Spleen (tissue), 11 donors: Measurements from ENCODE around the gene RIMS1. TPM values are rescaled to one million over a fixed set of nuclear protein-coding genes. Genes with fewer than 3 reads are reported as not detected.

ENCODE experiments used
- DNase-seq: peaks from one replicate; pipeline ENCODE4 v3.0.0-alpha.2; 2020
- H3K27ac ChIP-seq, 8 donors: fragments of 200-600 bp; sonication (generic) in 7 of 8; 1 replicate in 4 of 8; 2 replicates in 4 of 8; pipeline versions ENCODE4 v1.5.0 to v1.8.0; 2016 to 2021; ENCODE audit warnings: inconsistent platforms in 4 of 8, mild to moderate bottlenecking in 4 of 8, moderate library complexity in 1 of 8
- H3K27me3 ChIP-seq, 7 donors: fragments of 200-600 bp; sonication (generic) in 6 of 7; replicated peaks in 1 of 7; 1 replicate in 4 of 7; 2 replicates in 3 of 7; pipeline versions ENCODE4 v1.5.0 to v1.8.0; 2016 to 2021; ENCODE audit warnings: inconsistent platforms in 3 of 7, mild to moderate bottlenecking in 1 of 7
- H3K36me3 ChIP-seq, 6 donors: fragments of 200-600 bp; sonication (generic) in 5 of 6; 1 replicate in 4 of 6; 2 replicates in 2 of 6; pipeline versions ENCODE4 v1.5.0 to v1.8.0; 2016 to 2021; ENCODE audit warnings: inconsistent platforms in 2 of 6
- H3K4me1 ChIP-seq, 6 donors: fragments of 200-600 bp; sonication (generic) in 5 of 6; 1 replicate in 3 of 6; 2 replicates in 3 of 6; pipeline versions ENCODE4 v1.5.0 to v1.8.0; 2016 to 2021; ENCODE audit warnings: inconsistent platforms in 3 of 6
- H3K4me3 ChIP-seq, 8 donors: fragments of 200-600 bp; sonication (generic) in 7 of 8; 1 replicate in 4 of 8; 2 replicates in 4 of 8; pipeline versions ENCODE4 v1.5.0 to v1.8.0; 2016 to 2021; ENCODE audit warnings: inconsistent platforms in 4 of 8, mild to moderate bottlenecking in 4 of 8, moderate library complexity in 2 of 8
- H3K9me3 ChIP-seq, 8 donors: fragments of 200-600 bp; sonication (generic) in 7 of 8; 1 replicate in 4 of 8; 2 replicates in 4 of 8; pipeline versions ENCODE4 v1.5.0 to v1.8.0; 2016 to 2021; ENCODE audit warnings: inconsistent platforms in 4 of 8
- POLR2A ChIP-seq, 3 donors: fragments of 450-650 bp; IDR thresholded peaks; one replicate each; pipeline ENCODE4 v1.5.1; 2017; ENCODE audit warnings: antibody characterized with exemption in 3 of 3, mild to moderate bottlenecking in 1 of 3
- POLR2AphosphoS5 ChIP-seq, 3 donors: sonication (generic); formaldehyde crosslinking; IDR thresholded peaks; one replicate each; pipeline ENCODE4 v1.5.1; 2017; ENCODE audit warnings: antibody characterized with exemption in 3 of 3
- WGBS, 5 donors: extraction: QIAGEN DNeasy Blood & Tissue Kit in 3 of 5; methylation state at CpG; one replicate each; pipeline versions ENCODE4 v1.1.5 to v1.1.7; 2013 to 2018; 5-methylcytosine and 5-hydroxymethylcytosine counted together
- intact Hi-C: fragments of 100-400 bp; cut with DNase I; formaldehyde crosslinking; loops from one replicate; pipeline ENCODE4 v1.15.0; 2023; ENCODE audit warnings: low total_unique reads
- polyA plus RNA-seq, 3 donors: library from polyadenylated mRNA; stranded (reverse); fragments of 200-250 nt; gene quantifications; one replicate each; pipeline ENCODE4 v1.2.1, GENCODE V29; 2013
- total RNA-seq, 7 donors: library from RNA; depleted of rRNA in 3 of 7; stranded (reverse); fragments of >200 nt in 3 of 7; fragmentation: NEBNext Ultra II Directional in 4 of 7; extraction: Animal tissue kit (Norgen Biotek cat#: 25700) in 4 of 7; gene quantifications; one replicate each; pipeline versions ENCODE4 v1.1.0 to v1.2.1, GENCODE V29; 2016 to 2021
- TF ChIP-seq, protein P1 (sequence below), 11 experiments: fragments of 200-600 bp in 7 of 11; fragments of 450-650 bp in 4 of 11; sonication (generic) in 4 of 11; IDR thresholded peaks in 8 of 11; conservative IDR thresholded peaks in 3 of 11; 1 replicate in 7 of 11; 2 replicates in 4 of 11; pipeline versions ENCODE4 v1.4.0 to v1.8.0; 2016 to 2021; ENCODE audit warnings: antibody characterized with exemption in 11 of 11, inconsistent platforms in 4 of 11, mild to moderate bottlenecking in 1 of 11
- donor health status: healthy with polysubstance abuse.
- donor health status: DM: no; HTN: no; CAD: no; lungs with moderate emphysema.
- donor health status: DM: no; HTN: no; CAD: no.
- donor health status: Bipolar disorder and iron deficiency.
- donor health status: healthy.
- donor health status: DM: no; HTN: no; CAD: no.
- donor health status: DM: yes; HTN: yes; CAD: no.

Gene RIMS1
- total and polyA plus RNA-seq, 10 donors, result not detected

GRCh38 chr6:72238021-72238420 is 351.7 kb downstream of the RIMS1 start:
- Histone ChIP-seq H3K27ac (no peak overlapping the region), H3K4me1 (no peaks in the 10 kb centered on the region), H3K27me3 (no peaks in the 10 kb centered on the region), H3K36me3 (no peaks in the 10 kb centered on the region), H3K9me3 (no peaks in the 10 kb centered on the region), H3K4me3 (no peak overlapping the region)
- WGBS, 5 donors, result 0 to 41% (median 2%) methylated on average over 1 of the region's 1 CpG
- TF ChIP-seq POLR2AphosphoS5 (IDR thresholded peaks at IDR 0.05) (no peak), POLR2A (IDR thresholded peaks at IDR 0.05) (no peak)
- TF ChIP-seq, protein P1, sequence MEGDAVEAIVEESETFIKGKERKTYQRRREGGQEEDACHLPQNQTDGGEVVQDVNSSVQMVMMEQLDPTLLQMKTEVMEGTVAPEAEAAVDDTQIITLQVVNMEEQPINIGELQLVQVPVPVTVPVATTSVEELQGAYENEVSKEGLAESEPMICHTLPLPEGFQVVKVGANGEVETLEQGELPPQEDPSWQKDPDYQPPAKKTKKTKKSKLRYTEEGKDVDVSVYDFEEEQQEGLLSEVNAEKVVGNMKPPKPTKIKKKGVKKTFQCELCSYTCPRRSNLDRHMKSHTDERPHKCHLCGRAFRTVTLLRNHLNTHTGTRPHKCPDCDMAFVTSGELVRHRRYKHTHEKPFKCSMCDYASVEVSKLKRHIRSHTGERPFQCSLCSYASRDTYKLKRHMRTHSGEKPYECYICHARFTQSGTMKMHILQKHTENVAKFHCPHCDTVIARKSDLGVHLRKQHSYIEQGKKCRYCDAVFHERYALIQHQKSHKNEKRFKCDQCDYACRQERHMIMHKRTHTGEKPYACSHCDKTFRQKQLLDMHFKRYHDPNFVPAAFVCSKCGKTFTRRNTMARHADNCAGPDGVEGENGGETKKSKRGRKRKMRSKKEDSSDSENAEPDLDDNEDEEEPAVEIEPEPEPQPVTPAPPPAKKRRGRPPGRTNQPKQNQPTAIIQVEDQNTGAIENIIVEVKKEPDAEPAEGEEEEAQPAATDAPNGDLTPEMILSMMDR (IDR thresholded peaks at IDR 0.05 in 8 of 11, conservative IDR thresholded peaks at IDR 0.05 in 3 of 11), result no peak
- intact Hi-C loops, result no loop called here
- no peak for DNase-seq

DNA sequence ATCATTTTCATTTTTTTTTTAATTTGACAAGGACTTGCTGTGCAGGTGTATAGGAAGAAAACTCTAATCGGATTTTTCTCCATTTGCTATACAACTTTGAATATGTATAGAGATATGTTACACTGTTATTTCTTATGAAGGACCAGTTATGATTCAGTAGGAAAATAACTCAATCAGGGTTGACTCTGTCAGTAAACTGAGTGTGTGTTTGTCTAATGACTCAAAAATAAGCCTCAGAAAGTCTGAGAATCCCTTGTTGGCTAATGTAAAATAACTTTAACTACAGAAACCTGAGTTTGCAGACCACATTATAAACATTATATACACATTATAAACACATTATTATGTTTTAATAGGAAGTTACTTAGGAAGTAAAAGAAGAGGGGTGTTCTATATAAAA is 352.6 kb downstream of the RIMS1 start:
- H3K4me3 ChIP-seq, result no peak overlapping the region
- DNase-seq, result no peak
- TF ChIP-seq, protein P1 (IDR thresholded peaks at IDR 0.05 in 8 of 11, conservative IDR thresholded peaks at IDR 0.05 in 3 of 11), result no peak
- TF ChIP-seq POLR2A (IDR thresholded peaks at IDR 0.05) (no peak), POLR2AphosphoS5 (IDR thresholded peaks at IDR 0.05) (no peak)
- H3K9me3 ChIP-seq, result no peaks in the 10 kb centered on the region
- H3K36me3 ChIP-seq, result no peaks in the 10 kb centered on the region
- intact Hi-C loops, result no loop called here
- no peak overlapping the region for H3K27ac ChIP-seq
- H3K4me1 ChIP-seq, result no peaks in the 10 kb centered on the region
- 81 to 94% (median 86%) methylated on average over 1 of the region's 1 CpG for WGBS, 5 donors
- H3K27me3 ChIP-seq, result no peaks in the 10 kb centered on the region

GRCh38 chr6:72245565-72245964 is 359.2 kb downstream of the RIMS1 start:
- Histone ChIP-seq H3K27ac (no peak overlapping the region), H3K4me3 (no peak overlapping the region), H3K27me3 (no peaks in the 10 kb centered on the region), H3K9me3 (no peaks in the 10 kb centered on the region), H3K36me3 (no peaks in the 10 kb centered on the region), H3K4me1 (no peaks in the 10 kb centered on the region)
- no peak for DNase-seq
- TF ChIP-seq POLR2A (IDR thresholded peaks at IDR 0.05) (no peak), POLR2AphosphoS5 (IDR thresholded peaks at IDR 0.05) (no peak)
- TF ChIP-seq, protein P1 (IDR thresholded peaks at IDR 0.05 in 8 of 11, conservative IDR thresholded peaks at IDR 0.05 in 3 of 11), result no peak
- intact Hi-C loops, result no loop called here
- 47 to 69% (median 57%) methylated on average over 2 of the region's 2 CpGs for WGBS, 5 donors

GRCh38 chr6:72246926-72247325 is 360.6 kb downstream of the RIMS1 start:
- 89 to 96% (median 90%) methylated on average over 4 of the region's 4 CpGs for WGBS, 5 donors

More at GRCh38 chr6:72246926-72247325, 360.6 kb downstream of the RIMS1 start:
- intact Hi-C loops, result no loop called here
- Histone ChIP-seq H3K36me3 (no peaks in the 10 kb centered on the region), H3K4me3 (no peak overlapping the region), H3K27me3 (no peaks in the 10 kb centered on the region), H3K27ac (no peak overlapping the region), H3K4me1 (no peaks in the 10 kb centered on the region), H3K9me3 (no peaks in the 10 kb centered on the region)
- no peak for DNase-seq
- TF ChIP-seq, protein P1 (IDR thresholded peaks at IDR 0.05 in 8 of 11, conservative IDR thresholded peaks at IDR 0.05 in 3 of 11), result no peak
- no peak for TF ChIP-seq POLR2A (IDR thresholded peaks at IDR 0.05)
- no peak for TF ChIP-seq POLR2AphosphoS5 (IDR thresholded peaks at IDR 0.05)
